ENCODE data around the gene UBE2O.

UBE2O gene

DNA sequence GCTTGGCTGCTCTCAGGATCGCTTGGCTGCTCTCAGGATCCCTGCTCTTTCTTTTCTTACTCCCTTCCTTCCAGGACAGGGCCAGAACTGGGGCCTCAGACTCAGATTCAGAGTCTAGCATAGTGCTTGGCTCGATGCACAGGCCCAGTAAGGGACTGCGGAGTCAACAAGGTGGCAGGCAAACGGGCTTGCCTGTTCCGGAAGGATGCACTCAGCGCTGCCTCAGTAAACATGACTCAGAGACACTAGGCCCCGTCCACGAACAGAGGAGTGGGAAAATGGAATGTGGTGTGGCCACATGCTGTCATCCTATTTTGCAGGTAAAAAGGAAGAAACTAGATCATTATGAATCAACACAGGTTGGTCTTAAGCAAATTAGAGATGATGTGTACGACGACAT is 58.8 kb downstream of the UBE2O start:
- no peak overlapping the region for H3K4me3 ChIP-seq (replicated peaks; ENCODE audit: insufficient read depth, low read length)
- no peak overlapping the region for H3K27ac ChIP-seq (replicated peaks)
- no peak for DNase-seq (ENCODE audit: low read depth in 1 of 2, low spot score in 1 of 2)
- TF ChIP-seq, protein P1, sequence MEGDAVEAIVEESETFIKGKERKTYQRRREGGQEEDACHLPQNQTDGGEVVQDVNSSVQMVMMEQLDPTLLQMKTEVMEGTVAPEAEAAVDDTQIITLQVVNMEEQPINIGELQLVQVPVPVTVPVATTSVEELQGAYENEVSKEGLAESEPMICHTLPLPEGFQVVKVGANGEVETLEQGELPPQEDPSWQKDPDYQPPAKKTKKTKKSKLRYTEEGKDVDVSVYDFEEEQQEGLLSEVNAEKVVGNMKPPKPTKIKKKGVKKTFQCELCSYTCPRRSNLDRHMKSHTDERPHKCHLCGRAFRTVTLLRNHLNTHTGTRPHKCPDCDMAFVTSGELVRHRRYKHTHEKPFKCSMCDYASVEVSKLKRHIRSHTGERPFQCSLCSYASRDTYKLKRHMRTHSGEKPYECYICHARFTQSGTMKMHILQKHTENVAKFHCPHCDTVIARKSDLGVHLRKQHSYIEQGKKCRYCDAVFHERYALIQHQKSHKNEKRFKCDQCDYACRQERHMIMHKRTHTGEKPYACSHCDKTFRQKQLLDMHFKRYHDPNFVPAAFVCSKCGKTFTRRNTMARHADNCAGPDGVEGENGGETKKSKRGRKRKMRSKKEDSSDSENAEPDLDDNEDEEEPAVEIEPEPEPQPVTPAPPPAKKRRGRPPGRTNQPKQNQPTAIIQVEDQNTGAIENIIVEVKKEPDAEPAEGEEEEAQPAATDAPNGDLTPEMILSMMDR (IDR thresholded peaks at IDR 0.05; ENCODE audit: insufficient read depth, low read length), result no peak
- no peak for TF ChIP-seq GABPA (IDR thresholded peaks at IDR 0.05; ENCODE audit: low read depth)
- TF ChIP-seq, protein P2, sequence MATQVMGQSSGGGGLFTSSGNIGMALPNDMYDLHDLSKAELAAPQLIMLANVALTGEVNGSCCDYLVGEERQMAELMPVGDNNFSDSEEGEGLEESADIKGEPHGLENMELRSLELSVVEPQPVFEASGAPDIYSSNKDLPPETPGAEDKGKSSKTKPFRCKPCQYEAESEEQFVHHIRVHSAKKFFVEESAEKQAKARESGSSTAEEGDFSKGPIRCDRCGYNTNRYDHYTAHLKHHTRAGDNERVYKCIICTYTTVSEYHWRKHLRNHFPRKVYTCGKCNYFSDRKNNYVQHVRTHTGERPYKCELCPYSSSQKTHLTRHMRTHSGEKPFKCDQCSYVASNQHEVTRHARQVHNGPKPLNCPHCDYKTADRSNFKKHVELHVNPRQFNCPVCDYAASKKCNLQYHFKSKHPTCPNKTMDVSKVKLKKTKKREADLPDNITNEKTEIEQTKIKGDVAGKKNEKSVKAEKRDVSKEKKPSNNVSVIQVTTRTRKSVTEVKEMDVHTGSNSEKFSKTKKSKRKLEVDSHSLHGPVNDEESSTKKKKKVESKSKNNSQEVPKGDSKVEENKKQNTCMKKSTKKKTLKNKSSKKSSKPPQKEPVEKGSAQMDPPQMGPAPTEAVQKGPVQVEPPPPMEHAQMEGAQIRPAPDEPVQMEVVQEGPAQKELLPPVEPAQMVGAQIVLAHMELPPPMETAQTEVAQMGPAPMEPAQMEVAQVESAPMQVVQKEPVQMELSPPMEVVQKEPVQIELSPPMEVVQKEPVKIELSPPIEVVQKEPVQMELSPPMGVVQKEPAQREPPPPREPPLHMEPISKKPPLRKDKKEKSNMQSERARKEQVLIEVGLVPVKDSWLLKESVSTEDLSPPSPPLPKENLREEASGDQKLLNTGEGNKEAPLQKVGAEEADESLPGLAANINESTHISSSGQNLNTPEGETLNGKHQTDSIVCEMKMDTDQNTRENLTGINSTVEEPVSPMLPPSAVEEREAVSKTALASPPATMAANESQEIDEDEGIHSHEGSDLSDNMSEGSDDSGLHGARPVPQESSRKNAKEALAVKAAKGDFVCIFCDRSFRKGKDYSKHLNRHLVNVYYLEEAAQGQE (IDR thresholded peaks at IDR 0.05; ENCODE audit: insufficient replicate concordance, low read depth), result no peak
- no peak for TF ChIP-seq POLR2AphosphoS5 (IDR thresholded peaks at IDR 0.05; ENCODE audit: low read depth)
- TF ChIP-seq SPI1 (IDR thresholded peaks at IDR 0.05; ENCODE audit: borderline replicate concordance, low read depth), result no peak
- H3K27me3 ChIP-seq (ENCODE audit: insufficient read depth, poor library complexity, severe bottlenecking), result no peaks in the 10 kb centered on the region

DNA sequence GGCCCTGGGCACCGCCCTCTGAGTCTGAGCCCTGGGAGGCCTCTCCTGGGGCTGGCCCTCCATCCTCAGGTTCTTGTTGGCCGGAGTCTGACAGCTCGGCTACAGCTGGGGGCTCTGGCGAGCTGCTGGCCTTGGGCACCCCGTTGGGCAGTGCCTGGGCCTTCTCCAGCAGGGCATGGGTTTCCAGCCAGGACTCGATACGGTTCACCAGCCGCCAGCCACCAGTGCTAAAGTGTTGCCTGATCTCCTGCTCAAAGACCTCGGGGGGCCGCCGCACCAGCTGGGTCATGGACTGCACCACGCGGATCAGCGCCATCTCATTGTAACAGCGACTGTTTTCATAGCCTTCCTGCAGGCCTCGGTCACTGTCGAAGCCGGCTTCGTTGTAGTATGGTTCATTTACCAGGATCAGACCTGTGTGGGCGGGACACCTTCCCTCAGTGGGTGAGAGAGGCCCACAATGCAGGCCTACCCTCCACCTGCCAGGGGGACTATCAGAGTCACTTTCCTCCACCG is 61.7 kb downstream of the UBE2O start:
- H3K27ac ChIP-seq (replicated peaks), result no peak overlapping the region
- no peaks in the 10 kb centered on the region for H3K27me3 ChIP-seq (ENCODE audit: insufficient read depth, poor library complexity, severe bottlenecking)
- no peak for TF ChIP-seq POLR2AphosphoS5 (IDR thresholded peaks at IDR 0.05; ENCODE audit: low read depth)
- TF ChIP-seq, protein P1 (IDR thresholded peaks at IDR 0.05; ENCODE audit: insufficient read depth, low read length), result no peak
- TF ChIP-seq, protein P2 (IDR thresholded peaks at IDR 0.05; ENCODE audit: insufficient replicate concordance, low read depth), result no peak
- no peak for TF ChIP-seq SPI1 (IDR thresholded peaks at IDR 0.05; ENCODE audit: borderline replicate concordance, low read depth)
- TF ChIP-seq GABPA (IDR thresholded peaks at IDR 0.05; ENCODE audit: low read depth), result no peak
- H3K4me3 ChIP-seq (replicated peaks; ENCODE audit: insufficient read depth, low read length), result no peak overlapping the region
- no peak for DNase-seq (ENCODE audit: low read depth in 1 of 2, low spot score in 1 of 2)

DNA sequence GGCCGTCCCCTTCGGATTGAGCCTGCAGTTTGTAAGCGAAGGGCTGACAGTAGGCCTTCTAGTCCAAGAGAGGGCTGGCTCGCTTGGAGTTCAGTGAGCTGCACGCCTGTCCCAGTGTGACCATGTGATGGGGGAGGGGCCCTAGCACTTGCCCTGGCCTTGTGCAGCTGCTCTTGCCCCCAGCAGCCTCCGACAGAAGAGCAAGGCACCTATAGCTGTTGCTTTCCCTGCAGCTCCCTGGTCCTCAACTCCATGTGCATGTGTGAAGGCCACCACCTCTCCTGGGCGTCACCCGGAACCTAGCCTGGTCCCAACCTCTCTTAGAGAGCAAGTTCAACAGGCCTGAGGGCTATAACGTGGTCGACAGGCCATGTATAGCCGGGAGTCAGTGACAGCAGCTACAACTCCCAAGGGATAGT is 62.9 kb downstream of the UBE2O start:
- DNase-seq (ENCODE audit: low read depth in 1 of 2, low spot score in 1 of 2), result no peak
- Histone ChIP-seq H3K27me3 (ENCODE audit: insufficient read depth, poor library complexity, severe bottlenecking) (peaks cover 5% of the 10 kb centered on the region), H3K27ac (replicated peaks) (no peak overlapping the region), H3K4me3 (replicated peaks; ENCODE audit: insufficient read depth, low read length) (no peak overlapping the region)
- TF ChIP-seq POLR2AphosphoS5 (IDR thresholded peaks at IDR 0.05; ENCODE audit: low read depth) (no peak; the same call in 1 of the 2 replicates), GABPA (IDR thresholded peaks at IDR 0.05; ENCODE audit: low read depth) (no peak), SPI1 (IDR thresholded peaks at IDR 0.05; ENCODE audit: borderline replicate concordance, low read depth) (no peak)
- TF ChIP-seq, protein P1 (IDR thresholded peaks at IDR 0.05; ENCODE audit: insufficient read depth, low read length), result no peak
- TF ChIP-seq, protein P2 (IDR thresholded peaks at IDR 0.05; ENCODE audit: insufficient replicate concordance, low read depth), result no peak

All from HL-60 (cell line).